ENCODE measurements around the gene SRM. TPM values are rescaled to one million over a fixed set of nuclear protein-coding genes. Genes with fewer than 3 reads are reported as not detected.

Gene SRM
- polyA plus RNA-seq, 1 donor from 2014 or later: 22.9 TPM

- Histone ChIP-seq H3K79me2 (replicated peaks; ENCODE audit: insufficient read depth, low read length) (no peaks in the 10 kb centered on the region), H4K20me1 (ENCODE audit: insufficient read depth) (no peaks in the 10 kb centered on the region), H3K4me3 (ENCODE audit: low read length) (no peak overlapping the region), H3F3A (ENCODE audit: insufficient read depth, low read length, poor library complexity, severe bottlenecking) (no peaks in the 10 kb centered on the region), H3K27ac (ENCODE audit: low read length) (no peak overlapping the region), H3K4me2 (ENCODE audit: low read length) (no peak overlapping the region), H3K9me2 (ENCODE audit: insufficient read depth, low read length) (no peaks in the 10 kb centered on the region), H3K9ac (ENCODE audit: low read length) (no peak overlapping the region), H3K27me3 (ENCODE audit: insufficient read depth, low read depth, low read length) (no peaks in the 10 kb centered on the region), H2AFZ (ENCODE audit: low read depth, low read length) (no peak overlapping the region), H3K36me3 (ENCODE audit: insufficient read depth, low read length) (no peaks in the 10 kb centered on the region), H3K9me3 (ENCODE audit: low read length) (no peaks in the 10 kb centered on the region)
- TF ChIP-seq EP300 (conservative IDR thresholded peaks at IDR 0.05; ENCODE audit: poor library complexity, severe bottlenecking) (no peak), SMC3 (conservative IDR thresholded peaks at IDR 0.05; ENCODE audit: poor library complexity) (no peak), REST (IDR thresholded peaks at IDR 0.05; ENCODE audit: borderline replicate concordance) (no peak), EZH2 (IDR thresholded peaks at IDR 0.05; ENCODE audit: borderline replicate concordance, insufficient read depth, low read length, poor library complexity, severe bottlenecking) (no peak), RAD21 (conservative IDR thresholded peaks at IDR 0.05) (no peak), POLR2AphosphoS5 (IDR thresholded peaks at IDR 0.05) (no peak), TAF1 (IDR thresholded peaks at IDR 0.05; ENCODE audit: low read depth) (no peak), CTCF (IDR thresholded peaks at IDR 0.05; ENCODE audit: poor library complexity, severe bottlenecking) (no peak), MXI1 (conservative IDR thresholded peaks at IDR 0.05; ENCODE audit: poor library complexity, severe bottlenecking) (no peak)
Measured at GRCh38 chr1:11042995-11043874, 16.6 kb downstream of the SRM start.

- no peaks in the 10 kb centered on the region for H4K20me1 ChIP-seq (ENCODE audit: insufficient read depth)
- no peak overlapping the region for H3K9ac ChIP-seq (ENCODE audit: low read length)
- H2AFZ ChIP-seq (ENCODE audit: low read depth, low read length): no peak overlapping the region
- H3K36me3 ChIP-seq (ENCODE audit: insufficient read depth, low read length): no peaks in the 10 kb centered on the region
- H3K9me2 ChIP-seq (ENCODE audit: insufficient read depth, low read length): no peaks in the 10 kb centered on the region
- no peaks in the 10 kb centered on the region for H3K9me3 ChIP-seq (ENCODE audit: low read length)
- no peak overlapping the region for H3K4me2 ChIP-seq (ENCODE audit: low read length)
- H3K79me2 ChIP-seq (replicated peaks; ENCODE audit: insufficient read depth, low read length): no peaks in the 10 kb centered on the region
- H3K27me3 ChIP-seq (ENCODE audit: insufficient read depth, low read depth, low read length): no peaks in the 10 kb centered on the region
- H3K27ac ChIP-seq (ENCODE audit: low read length): no peak overlapping the region
- H3K4me3 ChIP-seq (ENCODE audit: low read length): no peak overlapping the region
- TF ChIP-seq RAD21 (conservative IDR thresholded peaks at IDR 0.05): no peak
- TF ChIP-seq CTCF (IDR thresholded peaks at IDR 0.05; ENCODE audit: poor library complexity, severe bottlenecking): no peak
- no peak for TF ChIP-seq MXI1 (conservative IDR thresholded peaks at IDR 0.05; ENCODE audit: poor library complexity, severe bottlenecking)
- TF ChIP-seq POLR2AphosphoS5 (IDR thresholded peaks at IDR 0.05): no peak
- TF ChIP-seq EZH2 (IDR thresholded peaks at IDR 0.05; ENCODE audit: borderline replicate concordance, insufficient read depth, low read length, poor library complexity, severe bottlenecking): no peak
- no peak for TF ChIP-seq SMC3 (conservative IDR thresholded peaks at IDR 0.05; ENCODE audit: poor library complexity)
- no peak for TF ChIP-seq REST (IDR thresholded peaks at IDR 0.05; ENCODE audit: borderline replicate concordance)
- no peak for TF ChIP-seq EP300 (conservative IDR thresholded peaks at IDR 0.05; ENCODE audit: poor library complexity, severe bottlenecking)
- no peak for TF ChIP-seq TAF1 (IDR thresholded peaks at IDR 0.05; ENCODE audit: low read depth)
- H3F3A ChIP-seq (ENCODE audit: insufficient read depth, low read length, poor library complexity, severe bottlenecking): no peaks in the 10 kb centered on the region
Measured at GRCh38 chr1:11042065-11042464, 17.8 kb downstream of the SRM start.

All from neural cell (in vitro differentiated cells).